GM19193 (cell line): ENCODE data around the gene DMD.

Source experiments
- POLR2A ChIP-seq: IDR thresholded peaks from 4 replicates; pipeline ENCODE4 v1.6.1; 2011; ENCODE audit not compliant: insufficient read depth, insufficient read length; ENCODE audit errors: extremely low read depth

The DMD gene

DNA sequence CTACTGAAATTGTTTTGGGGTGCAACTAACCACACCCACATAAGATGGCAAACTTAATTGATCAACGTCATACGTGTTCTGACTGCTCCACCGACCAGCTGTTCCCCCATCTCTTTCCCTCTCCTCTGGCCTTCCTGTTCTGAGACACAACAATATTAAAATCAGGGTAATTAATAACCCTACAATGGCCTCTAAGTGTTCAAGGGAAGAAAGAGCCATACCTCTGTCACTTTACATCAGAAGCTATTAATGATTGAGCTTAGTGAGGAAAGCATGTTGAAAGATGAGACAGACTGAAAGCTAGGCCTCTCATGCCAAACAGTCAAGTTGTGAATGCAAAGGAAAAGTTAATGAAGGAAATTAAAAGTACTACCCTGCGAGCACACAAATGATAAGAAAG lies 1965.6 kb downstream of the DMD start:
- TF ChIP-seq POLR2A: no peak

DNA sequence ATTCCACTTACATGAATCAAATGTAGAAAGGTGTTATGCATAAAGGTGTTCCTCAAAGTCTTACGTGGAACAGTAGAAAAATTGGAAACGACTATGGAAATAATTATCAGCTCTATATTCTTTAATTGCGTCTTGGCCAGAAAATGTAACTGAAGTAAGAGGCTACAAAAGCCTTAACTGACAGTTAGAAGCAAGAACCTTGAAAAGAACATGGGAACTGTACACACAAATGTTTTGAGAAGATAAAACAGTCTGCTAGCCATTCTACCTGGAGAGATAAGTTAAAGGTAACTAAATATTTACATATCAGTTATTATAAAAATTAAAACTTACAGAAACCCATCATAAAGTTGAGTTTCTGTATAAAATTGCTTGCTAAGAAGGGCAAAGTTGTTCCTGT lies 1967.5 kb downstream of the DMD start:
- TF ChIP-seq POLR2A: no peak

DNA sequence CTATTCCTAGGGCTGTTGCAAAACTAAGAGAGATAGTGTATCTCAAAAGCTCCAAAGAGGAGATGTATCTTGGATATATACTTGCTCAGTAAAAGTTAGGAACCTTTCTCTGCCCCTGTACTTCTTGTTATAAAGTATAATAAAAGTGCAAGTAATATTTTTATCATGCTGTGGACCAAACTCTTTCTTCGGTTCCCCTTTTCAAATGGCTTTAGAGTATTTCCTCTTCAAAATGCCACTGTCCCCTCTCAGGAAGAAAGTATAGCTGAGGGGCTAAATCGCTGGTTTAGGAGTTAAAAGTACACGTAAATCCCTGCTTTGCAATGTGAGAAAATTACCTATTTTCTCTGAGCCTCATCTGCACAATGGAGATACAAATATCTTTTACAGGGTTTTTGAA lies 1970.4 kb downstream of the DMD start:
- TF ChIP-seq POLR2A: no peak

DNA sequence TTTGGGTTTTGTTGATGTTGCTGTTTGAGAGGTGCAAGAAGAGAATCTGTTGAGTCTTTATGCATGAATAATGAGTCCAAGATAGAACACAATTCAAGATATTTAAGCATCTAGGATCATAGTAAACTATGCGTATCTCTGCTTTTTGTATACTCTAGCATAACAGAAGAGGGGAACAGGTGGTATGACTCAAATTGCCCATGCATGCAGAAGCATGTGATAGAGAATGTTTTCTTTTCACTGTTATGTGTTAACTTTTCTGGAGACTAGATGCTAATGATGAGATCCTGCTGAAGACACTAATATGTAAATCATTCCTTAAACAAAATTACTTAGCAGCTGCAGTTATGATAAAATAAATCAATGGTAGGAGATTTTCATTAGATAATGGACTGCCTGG lies 1974.2 kb downstream of the DMD start:
- TF ChIP-seq POLR2A: no peak

DNA sequence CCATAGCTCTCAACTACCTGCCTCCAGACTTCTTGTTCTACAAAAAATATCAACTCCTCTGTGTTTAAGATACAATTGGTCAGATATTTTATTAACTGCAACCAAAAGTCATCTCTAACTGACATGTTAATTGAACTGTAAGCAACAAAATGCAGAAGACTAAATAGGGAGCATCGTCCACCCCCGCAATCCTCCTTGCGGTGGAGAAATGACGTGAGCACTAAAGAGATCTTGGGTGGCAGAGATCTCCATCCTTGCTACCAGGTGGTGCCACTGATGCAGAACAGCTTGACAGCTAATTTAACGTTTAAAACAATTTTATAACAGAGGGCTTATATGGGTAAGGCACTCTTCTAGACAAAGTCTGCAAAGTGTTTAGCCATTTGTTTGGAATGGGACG lies 1975.1 kb downstream of the DMD start:
- TF ChIP-seq POLR2A: no peak

DNA sequence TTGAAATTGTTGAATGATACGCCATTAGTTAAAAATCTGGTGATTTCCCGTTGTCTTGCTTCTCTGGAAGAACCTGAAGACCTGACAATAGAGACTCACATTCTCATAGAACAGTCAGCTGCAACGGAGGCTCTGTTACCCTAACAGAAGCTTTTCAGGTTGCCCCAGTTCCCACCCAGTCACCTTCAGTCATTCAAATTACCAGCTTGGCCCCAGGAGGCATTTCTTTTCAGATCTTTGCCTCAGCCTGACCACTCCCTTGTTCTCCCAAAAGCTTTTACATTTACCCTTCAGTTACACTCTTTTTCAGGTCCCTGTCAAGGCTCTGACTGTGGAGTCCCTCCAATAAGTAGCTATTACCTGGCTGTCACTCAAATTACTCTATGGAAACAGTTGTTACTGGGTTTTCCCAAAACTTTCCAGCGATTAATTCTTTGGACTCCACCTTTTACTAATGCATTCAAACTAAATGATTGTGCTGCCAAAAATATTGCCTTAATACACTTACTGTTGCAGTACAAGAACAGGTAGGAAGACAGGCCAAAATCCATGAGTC lies 1977.3 kb downstream of the DMD start:
- TF ChIP-seq POLR2A: no peak

DNA sequence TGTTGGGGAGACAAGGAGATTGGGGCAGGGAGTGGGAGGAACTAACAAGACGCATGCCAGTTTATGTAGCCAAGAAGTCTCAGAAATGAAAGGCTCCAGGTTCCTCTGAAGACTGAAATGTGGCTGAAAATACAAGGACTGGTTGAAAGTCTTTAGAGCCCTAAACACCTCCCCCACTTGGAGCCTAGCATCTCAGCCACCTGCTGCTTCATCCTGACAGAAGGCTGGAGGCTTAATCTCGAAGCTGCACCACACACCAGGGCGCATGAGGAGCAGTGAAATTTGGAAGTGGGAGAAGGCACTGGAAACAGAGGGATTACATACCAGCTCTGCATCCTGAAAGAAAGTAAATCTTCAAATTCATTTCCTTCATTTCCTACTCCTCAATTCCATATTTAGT lies 1978.8 kb downstream of the DMD start:
- TF ChIP-seq POLR2A: no peak

DNA sequence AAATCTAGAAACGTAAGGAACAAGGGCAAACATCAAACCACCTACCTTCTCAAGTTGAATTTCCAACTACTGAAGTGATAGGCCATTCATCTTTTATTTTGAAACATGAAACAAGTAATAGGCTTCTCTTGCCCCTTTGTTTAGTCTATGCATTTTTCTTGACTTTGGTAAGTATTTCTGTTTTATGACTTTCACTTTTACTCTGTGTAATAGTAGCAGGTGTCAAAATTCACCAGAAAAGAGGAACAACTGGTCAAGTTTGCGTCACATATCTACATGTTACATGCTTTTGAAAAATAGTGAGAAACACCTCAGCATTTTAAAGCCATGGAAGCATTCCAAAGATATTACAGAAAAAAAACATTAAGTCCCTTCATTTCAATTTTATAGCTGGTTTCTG lies 1982.4 kb downstream of the DMD start:
- no peak for TF ChIP-seq POLR2A

DNA sequence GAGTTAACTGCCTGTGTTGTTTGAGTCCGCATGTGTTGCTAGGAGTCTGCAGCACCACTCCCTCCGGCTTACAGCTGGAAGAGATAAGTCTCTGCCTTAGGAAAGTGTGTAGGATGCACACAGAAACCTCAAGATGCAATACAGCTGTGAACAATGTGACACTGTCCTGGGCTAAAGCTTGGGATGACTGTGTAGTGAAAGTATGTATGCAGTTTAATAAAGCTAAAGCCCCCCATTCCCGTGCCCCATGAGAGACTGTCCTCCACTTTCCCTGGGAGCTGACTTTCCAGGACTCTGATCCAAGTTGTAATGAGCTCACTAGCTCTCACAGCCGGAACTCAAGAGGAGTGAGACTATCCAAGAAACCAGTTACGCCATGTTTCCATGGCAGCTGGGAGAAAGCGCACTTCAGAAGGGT lies 1982.9 kb downstream of the DMD start:
- TF ChIP-seq POLR2A: no peak

DNA sequence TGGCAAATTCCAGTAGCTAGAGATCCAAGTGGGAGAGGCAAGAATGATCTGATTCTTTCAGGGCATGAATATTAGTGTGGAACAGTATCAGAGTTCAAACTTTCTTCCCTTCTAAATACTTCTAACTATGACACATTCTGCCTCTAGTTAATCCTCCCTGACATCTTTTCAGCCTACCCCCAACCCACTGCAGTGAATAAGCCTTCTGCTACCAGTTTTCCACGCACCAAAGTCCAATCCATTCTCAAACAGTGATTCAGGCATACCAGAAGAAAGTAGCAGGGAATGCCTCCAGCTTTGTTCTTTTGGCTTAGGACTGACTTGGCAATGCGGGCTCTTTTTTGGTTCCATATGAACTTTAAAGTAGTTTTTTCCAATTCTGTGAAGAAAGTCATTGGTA lies 1984.1 kb downstream of the DMD start:
- no peak for TF ChIP-seq POLR2A

DNA sequence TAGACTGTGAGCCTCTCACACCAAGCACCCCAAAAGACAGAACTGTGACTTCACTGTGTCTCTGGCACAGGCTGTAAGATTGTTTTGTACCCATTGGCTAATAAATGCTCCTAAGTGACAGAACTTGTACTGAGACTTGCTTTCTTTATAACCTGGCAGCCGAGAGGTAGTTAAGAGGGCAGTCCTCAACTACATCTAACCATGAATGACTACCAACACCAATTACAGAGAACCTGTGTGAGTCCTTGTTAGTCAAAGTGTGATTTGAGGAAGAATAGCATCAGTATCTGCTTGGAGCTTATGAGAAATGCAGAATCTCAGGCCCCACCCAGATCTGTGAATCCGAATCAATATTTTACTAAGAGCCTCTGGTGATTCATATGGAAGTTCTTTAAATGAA lies 1985.5 kb downstream of the DMD start:
- no peak for TF ChIP-seq POLR2A

DNA sequence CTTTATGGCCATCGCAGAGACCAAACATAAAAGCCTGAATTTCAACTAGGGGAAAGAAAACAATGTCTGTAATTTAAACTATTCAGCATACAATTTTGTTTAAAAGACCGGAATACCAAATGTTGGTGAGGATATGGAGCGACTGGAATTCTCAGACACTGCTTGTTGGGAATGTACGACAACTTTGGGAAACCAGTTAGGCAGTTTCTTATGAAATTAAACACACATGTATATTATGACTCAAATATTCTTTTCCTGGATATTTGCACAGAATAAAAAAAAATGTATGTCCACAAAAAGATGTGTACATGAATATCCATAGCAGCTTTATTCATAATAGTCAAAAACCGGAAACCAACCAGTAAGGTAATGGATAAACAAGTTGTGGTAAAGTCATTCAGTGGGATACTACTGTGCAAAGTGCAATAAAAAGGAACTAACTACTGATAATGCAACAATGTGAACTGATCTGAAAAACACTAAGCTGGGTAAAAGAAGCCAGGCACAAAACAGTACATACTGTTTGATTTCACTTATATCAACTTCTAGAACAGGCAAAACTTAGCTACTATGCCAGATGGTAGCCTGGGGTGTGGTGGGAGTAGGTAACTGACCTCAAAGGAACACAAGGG lies 1986.9 kb downstream of the DMD start:
- no peak for TF ChIP-seq POLR2A

DNA sequence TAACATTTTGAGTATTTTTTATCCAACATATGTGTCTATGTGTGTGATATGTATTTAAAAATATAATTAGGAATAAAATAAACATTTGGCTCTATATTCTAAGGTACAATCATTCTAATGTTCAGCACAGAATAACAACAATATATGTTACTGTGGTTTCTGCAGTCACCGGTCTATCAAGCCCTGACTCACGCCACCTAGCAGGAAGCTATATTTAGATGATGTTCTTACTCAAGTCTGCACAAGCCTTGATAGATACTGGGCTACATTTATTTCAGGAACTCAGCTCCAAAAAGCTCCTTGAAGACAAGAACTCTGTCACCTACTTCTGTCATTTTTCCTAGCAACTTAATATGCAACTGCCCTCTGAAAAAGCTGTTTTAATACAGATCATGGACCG lies 1987.5 kb downstream of the DMD start:
- TF ChIP-seq POLR2A: no peak

DNA sequence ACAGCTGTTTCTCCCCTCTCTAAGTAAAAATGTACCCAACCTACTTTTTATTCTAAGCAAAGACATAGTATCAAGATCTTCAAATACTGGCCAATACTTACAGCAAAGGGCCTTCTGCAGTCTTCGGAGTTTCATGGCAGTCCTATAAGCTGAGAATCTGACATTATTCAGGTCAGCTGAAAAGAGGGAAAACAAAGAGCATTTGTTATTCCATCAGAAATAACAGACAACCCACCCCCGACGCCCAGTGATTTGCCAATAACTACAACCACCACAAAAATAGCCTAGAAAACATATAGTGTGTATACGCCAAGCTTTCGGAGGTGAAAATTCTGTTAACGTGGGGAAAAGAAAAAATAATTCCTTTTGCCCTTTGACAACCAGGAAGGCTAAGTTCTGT lies 1988.4 kb downstream of the DMD start:
- no peak for TF ChIP-seq POLR2A

DNA sequence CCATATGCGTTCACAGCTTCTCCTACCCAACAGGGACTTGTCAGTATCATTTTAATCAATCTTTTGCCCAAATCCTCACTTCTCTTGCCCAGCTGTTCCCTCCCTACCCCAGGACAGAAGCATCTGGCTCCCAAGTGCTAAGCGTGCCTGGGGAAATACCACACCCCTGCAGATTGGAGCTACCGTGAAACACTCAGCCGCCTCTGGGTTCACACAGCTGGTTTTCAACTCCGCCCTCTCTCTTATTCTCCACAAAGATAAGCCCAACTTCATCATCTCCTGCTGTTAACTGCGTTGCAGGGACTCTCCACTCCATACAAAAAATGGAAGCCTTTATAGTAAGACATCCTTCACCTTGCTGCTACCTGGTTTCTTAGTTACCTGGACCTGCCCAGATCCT lies 1992.2 kb downstream of the DMD start:
- TF ChIP-seq POLR2A: no peak

DNA sequence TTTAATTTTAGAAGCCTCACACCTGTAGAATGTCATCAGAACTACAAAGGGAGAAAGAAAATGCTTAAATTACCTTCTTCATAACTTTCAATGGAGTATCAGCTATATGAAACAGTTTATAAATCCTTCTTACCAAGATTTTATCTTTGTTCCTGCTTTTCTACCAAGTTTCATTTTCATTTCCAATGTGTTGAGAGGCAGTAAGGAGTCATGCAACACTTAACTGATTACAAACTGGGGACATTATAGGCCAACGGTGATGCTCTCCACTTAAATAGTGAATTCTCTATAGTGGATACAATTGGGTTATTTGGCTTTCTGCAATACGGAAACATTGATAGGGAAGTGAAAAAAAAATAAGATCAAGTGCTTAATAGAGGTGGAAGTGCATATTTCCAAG lies 1994.3 kb downstream of the DMD start:
- TF ChIP-seq POLR2A: no peak

DNA sequence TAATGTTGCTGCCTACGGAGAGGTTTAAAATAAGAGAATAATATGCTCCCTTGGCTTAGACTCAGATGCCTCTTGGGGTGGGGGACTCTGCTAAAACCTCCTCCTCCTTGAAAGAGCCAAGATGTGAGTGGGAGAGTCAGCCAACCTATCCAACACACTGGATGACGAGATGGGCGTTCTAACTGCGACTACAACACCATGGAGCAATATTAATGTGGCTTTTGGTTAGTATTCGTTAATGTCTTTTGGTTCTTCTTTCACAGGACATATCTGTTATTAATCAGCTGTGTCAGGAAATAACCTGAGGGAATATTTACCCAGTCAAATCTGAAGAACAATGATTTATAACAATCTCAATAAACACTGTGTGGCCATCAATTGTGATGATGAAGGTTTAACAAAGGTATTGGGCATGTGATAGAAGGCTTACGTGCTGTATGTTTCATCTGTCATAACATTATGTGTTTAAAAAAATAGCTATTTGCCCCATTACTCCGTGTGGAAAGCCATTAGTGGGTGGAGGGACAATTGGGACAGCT lies 1996.0 kb downstream of the DMD start:
- no peak for TF ChIP-seq POLR2A

DNA sequence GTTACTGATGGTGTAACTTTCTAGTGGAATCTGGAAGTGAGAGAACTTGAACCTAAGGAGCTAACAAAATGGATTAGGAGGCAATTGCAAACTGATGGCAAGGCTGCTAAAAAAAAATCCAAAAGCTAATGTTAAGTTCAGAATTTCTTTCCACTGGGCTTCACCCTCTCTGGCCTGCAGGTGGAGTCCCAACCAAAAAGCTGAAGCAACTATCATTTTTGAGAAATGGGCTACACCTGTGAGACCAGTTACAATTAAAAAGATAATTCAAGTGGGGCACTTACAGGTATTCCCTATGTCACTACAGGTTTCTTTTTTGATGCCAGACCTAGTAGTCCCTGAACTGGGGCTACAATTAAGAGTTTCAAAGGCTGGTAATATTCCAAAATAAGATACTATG lies 1997.4 kb downstream of the DMD start:
- TF ChIP-seq POLR2A: no peak
